Keratinocyte (primary cell): ENCODE results near the gene ERMAP. TPM values are rescaled to one million over a fixed set of nuclear protein-coding genes. Genes with fewer than 3 reads are reported as not detected.

Source experiments
- DNase-seq: peaks from one replicate; pipeline ENCODE4 v3.0.0-alpha.2; 2011; ENCODE audit warnings: low read depth, missing footprints, low spot score
- FAIRE-seq: peaks from 2 replicates; lab custom pipeline; 2011; peaks lifted over from hg19 to GRCh38; lab: Jason Lieb, UNC
- H2AFZ ChIP-seq: 2 replicates; pipeline ENCODE4 v1.6.0; 2012; ENCODE audit warnings: low read length, control low read depth, inconsistent platforms; ENCODE audit not compliant: control insufficient read depth
- H3K27ac ChIP-seq: 2 replicates; pipeline ENCODE4 v1.5.1; 2011; ENCODE audit warnings: low read length; ENCODE audit not compliant: control insufficient read depth, insufficient read depth
- H3K27me3 ChIP-seq: 3 replicates; pipeline ENCODE4 v1.6.0; 2011; ENCODE audit warnings: low read length; ENCODE audit not compliant: control insufficient read depth, insufficient read depth; ENCODE audit errors: extremely low read depth
- H3K36me3 ChIP-seq, 2 experiments: 2 replicates in 1 of 2; 3 replicates in 1 of 2; pipeline ENCODE4 v1.5.1; 2011; ENCODE audit warnings: low read length in 2 of 2, mild to moderate bottlenecking in 1 of 2; ENCODE audit not compliant: control insufficient read depth in 2 of 2, insufficient read depth in 2 of 2; ENCODE audit errors: extremely low read depth in 1 of 2
- H3K4me1 ChIP-seq: 3 replicates; pipeline ENCODE4 v1.5.1; 2011; ENCODE audit warnings: low read length; ENCODE audit not compliant: control insufficient read depth, insufficient read depth; ENCODE audit errors: extremely low read depth
- H3K4me2 ChIP-seq: 3 replicates; pipeline ENCODE4 v1.6.0; 2011; ENCODE audit warnings: low read depth, low read length; ENCODE audit not compliant: control insufficient read depth, insufficient read depth; ENCODE audit errors: extremely low read depth
- H3K4me3 ChIP-seq, 3 experiments: fragments of 200-600 bp in 1 of 3; sonication (generic) in 1 of 3; 2 replicates in 2 of 3; 3 replicates in 1 of 3; pipeline ENCODE4 v1.5.1; 2011 to 2016; ENCODE audit warnings: low read length in 3 of 3, mild to moderate bottlenecking in 3 of 3, control low read depth in 2 of 3, inconsistent platforms in 1 of 3, low read depth in 1 of 3, mixed read lengths in 1 of 3, mixed run types in 1 of 3, moderate library complexity in 1 of 3; ENCODE audit not compliant: control insufficient read depth in 2 of 3, insufficient read depth in 2 of 3; ENCODE audit errors: extremely low read depth in 1 of 3
- H3K79me2 ChIP-seq: 2 replicates; pipeline ENCODE4 v1.6.0; 2012; ENCODE audit warnings: low read length; ENCODE audit not compliant: control insufficient read depth, insufficient read depth
- H3K9ac ChIP-seq: 3 replicates; pipeline ENCODE4 v1.6.0; 2011; ENCODE audit warnings: low read length; ENCODE audit not compliant: control insufficient read depth, insufficient read depth; ENCODE audit errors: extremely low read depth
- H3K9me1 ChIP-seq: 3 replicates; pipeline ENCODE4 v1.6.0; 2011; ENCODE audit warnings: low read length; ENCODE audit not compliant: control insufficient read depth, insufficient read depth; ENCODE audit errors: extremely low read depth
- H3K9me3 ChIP-seq: 2 replicates; pipeline ENCODE4 v1.5.1; 2012; ENCODE audit warnings: low read depth, low read length; ENCODE audit not compliant: control insufficient read depth
- H4K20me1 ChIP-seq: 3 replicates; pipeline ENCODE4 v1.6.0; 2011; ENCODE audit warnings: low read length; ENCODE audit not compliant: control insufficient read depth, insufficient read depth; ENCODE audit errors: extremely low read depth
- CTCF ChIP-seq, 3 experiments: IDR thresholded peaks in 1 of 3; conservative IDR thresholded peaks in 1 of 3; optimal IDR thresholded peaks in 1 of 3; 2 replicates in 2 of 3; 3 replicates in 1 of 3; pipeline versions ENCODE3 to v1.5.1; 2011; ENCODE audit warnings: low read length in 3 of 3, mild to moderate bottlenecking in 3 of 3, moderate library complexity in 2 of 3, control low read depth in 1 of 3, inconsistent platforms in 1 of 3; ENCODE audit not compliant: insufficient read depth in 2 of 3; ENCODE audit errors: extremely low read depth in 1 of 3
- EZH2 ChIP-seq: IDR thresholded peaks from one replicate; pipeline ENCODE4 v1.6.1; 2012; ENCODE audit warnings: inconsistent platforms, mild to moderate bottlenecking, low read length, moderate library complexity
- dilution Hi-C: fragments of 300-500 bp; cut with MboI; formaldehyde crosslinking; loops from one replicate; pipeline ENCODE4 v1.7.0; 2020; ENCODE audit warnings: low sequenced_read_pairs; ENCODE audit not compliant: extremely low pct_ligation_motif_present
- polyA plus RNA-seq, 5 experiments: library from polyadenylated mRNA; depleted of rRNA in 3 of 5; stranded (reverse) in 3 of 5; stranded (forward) in 1 of 5; unstranded in 1 of 5; fragments of >200 nt; gene quantifications; 1 replicate in 1 of 5; 2 replicates in 3 of 5; 3 replicates in 1 of 5; pipeline versions ENCODE4 v1.2.1 to v1.2.3, GENCODE V29; 2011 to 2012; ENCODE audit warnings: missing spikeins in 2 of 5, low read depth in 1 of 5, low replicate concordance in 1 of 5

Gene ERMAP
- polyA plus RNA-seq, 1 donor (not counting 4 experiments of a cell fraction or from before 2014, with no cell fraction given), result 5.6 TPM

GRCh38 chr1:42815941-42816584, 859 bp upstream of the ERMAP start:
- peak overlapping the region; percentile 69 for H2AFZ ChIP-seq
- H3K36me3 ChIP-seq, result peaks cover 0 to 1% of the 10 kb centered on the region in 2 experiments
- peak overlapping the region; percentile 94 for H3K9ac ChIP-seq
- H3K9me1 ChIP-seq, result no peaks in the 10 kb centered on the region
- TF ChIP-seq EZH2, result no peak
- peaks cover 13% of the 10 kb centered on the region for H3K4me1 ChIP-seq
- peak overlapping the region; percentile 67 for H3K27ac ChIP-seq
- H3K79me2 ChIP-seq, result no peaks in the 10 kb centered on the region
- no peaks in the 10 kb centered on the region for H3K27me3 ChIP-seq
- no peak for FAIRE-seq
- DNase-seq, result no peak
- no peaks in the 10 kb centered on the region for H4K20me1 ChIP-seq
- H3K4me2 ChIP-seq, result peak overlapping the region; percentile 95
- peak overlapping the region; percentile 51 to 75 (median 66) for H3K4me3 ChIP-seq
- dilution Hi-C loops, result no loop called here
- H3K9me3 ChIP-seq, result no peaks in the 10 kb centered on the region

DNA sequence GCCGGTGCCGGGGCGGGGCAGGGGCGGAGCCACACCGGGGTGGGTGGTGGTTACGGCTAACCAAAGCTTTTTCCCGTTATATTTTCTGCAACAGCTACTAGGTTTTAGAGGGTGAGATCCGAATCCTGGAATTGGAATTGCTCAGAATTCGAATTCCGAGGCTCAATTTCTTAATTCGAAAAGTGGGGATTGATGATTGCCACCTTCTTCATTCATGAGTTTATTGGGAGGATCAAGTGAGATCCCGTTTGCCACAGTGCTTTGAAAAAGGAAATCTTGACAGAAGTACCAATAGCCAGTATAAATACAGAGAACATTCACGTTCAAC, 482 bp downstream of the ERMAP start:
- H4K20me1 ChIP-seq, result no peaks in the 10 kb centered on the region
- H2AFZ ChIP-seq, result no peak overlapping the region
- peak overlapping the region; percentile 66 to 84 (median 68) for H3K4me3 ChIP-seq
- DNase-seq, result no peak
- peak overlapping the region; percentile 89 for H3K27ac ChIP-seq
- peak overlapping the region; percentile 85 for H3K4me2 ChIP-seq
- H3K9ac ChIP-seq, result peak overlapping the region; percentile 30
- H3K4me1 ChIP-seq, result peaks cover 13% of the 10 kb centered on the region
- peaks cover 0 to 1% of the 10 kb centered on the region in 2 experiments for H3K36me3 ChIP-seq
- no peak for FAIRE-seq
- H3K9me3 ChIP-seq, result no peaks in the 10 kb centered on the region
- H3K79me2 ChIP-seq, result no peaks in the 10 kb centered on the region
- no peak for TF ChIP-seq CTCF (optimal IDR thresholded peaks at IDR 0.05 in 1 of 3, IDR thresholded peaks at IDR 0.05 in 1 of 3, conservative IDR thresholded peaks at IDR 0.05 in 1 of 3; ENCODE audit: extremely low read depth in 1 of 3, insufficient read depth in 2 of 3, low read length in 3 of 3)
- no peak for TF ChIP-seq EZH2
- no peaks in the 10 kb centered on the region for H3K9me1 ChIP-seq
- dilution Hi-C loops, result no loop called here
- no peaks in the 10 kb centered on the region for H3K27me3 ChIP-seq

- Histone ChIP-seq H3K4me3 (peak overlapping the region in 1 of 3 experiments; percentile 68), H3K27ac (no peak overlapping the region)
These were observed 1.1 kb downstream of the ERMAP start for GRCh38 chr1:42817976-42818375.

More at GRCh38 chr1:42817976-42818375, 1.1 kb downstream of the ERMAP start:
- Histone ChIP-seq H3K9me1 (no peaks in the 10 kb centered on the region), H2AFZ (no peak overlapping the region), H3K9ac (no peak overlapping the region), H4K20me1 (no peaks in the 10 kb centered on the region), H3K9me3 (no peaks in the 10 kb centered on the region), H3K79me2 (no peaks in the 10 kb centered on the region), H3K4me2 (peak overlapping the region; percentile 85), H3K27me3 (no peaks in the 10 kb centered on the region), H3K4me1 (peaks cover 13% of the 10 kb centered on the region), H3K36me3 (peaks cover 0 to 1% of the 10 kb centered on the region in 2 experiments)
- dilution Hi-C loops, result no loop called here
- FAIRE-seq (no peak), DNase-seq (no peak)
- no peak for TF ChIP-seq EZH2
- no peak for TF ChIP-seq CTCF (optimal IDR thresholded peaks at IDR 0.05 in 1 of 3, IDR thresholded peaks at IDR 0.05 in 1 of 3, conservative IDR thresholded peaks at IDR 0.05 in 1 of 3; ENCODE audit: extremely low read depth in 1 of 3, insufficient read depth in 2 of 3, low read length in 3 of 3)
